Endothelial cell of umbilical vein (primary cell): ENCODE measurements around the gene EPB41L2. TPM values are rescaled to one million over a fixed set of nuclear protein-coding genes. Genes with fewer than 3 reads are reported as not detected.

Experiments
- BruUV-seq: library from RNA; stranded (reverse); fragments of 400-500 nt; replicated peaks from 2 replicates; lab custom pipeline; 2021; lab: Mats Ljungman, UMichigan
- CTCF ChIA-PET: fragments of 300-600, 350-600 bp; sonication (Branson Sonifier 250); formaldehyde crosslinking; loops from one replicate; lab custom pipeline; 2021; ENCODE audit warnings: antibody characterized with exemption, inconsistent platforms; lab: Charles Lee
- POLR2A ChIA-PET: fragments of 300-600, 350-600 bp; sonication (Branson Sonifier 250); formaldehyde crosslinking; loops from one replicate; lab custom pipeline; 2021; ENCODE audit warnings: antibody characterized with exemption, inconsistent platforms; lab: Charles Lee
- DNase-seq: peaks from one replicate; pipeline ENCODE4 v3.0.0-alpha.2; 2011; ENCODE audit warnings: low read depth, low spot score
- FAIRE-seq: peaks from 2 replicates; lab custom pipeline; 2011; peaks lifted over from hg19 to GRCh38; lab: Jason Lieb, UNC
- H2AFZ ChIP-seq: 2 replicates; pipeline ENCODE4 v1.6.0; 2012; ENCODE audit warnings: low read depth, low read length, control low read depth, inconsistent platforms
- H3K27ac ChIP-seq: 2 replicates; pipeline ENCODE4 v1.5.1; 2011; ENCODE audit warnings: low read depth, mild to moderate bottlenecking, control low read depth, low read length, moderate library complexity; ENCODE audit not compliant: insufficient read depth
- H3K27me3 ChIP-seq, 2 experiments: 2 replicates each; pipeline versions ENCODE4 v1.6.0 to v1.6.1; 2011; ENCODE audit warnings: low read length in 2 of 2, mixed read lengths in 1 of 2; ENCODE audit not compliant: control insufficient read depth in 2 of 2, insufficient read depth in 2 of 2
- H3K36me3 ChIP-seq, 2 experiments: 2 replicates in 1 of 2; 3 replicates in 1 of 2; pipeline ENCODE4 v1.5.1; 2011; ENCODE audit warnings: low read length in 2 of 2, mild to moderate bottlenecking in 1 of 2, moderate library complexity in 1 of 2; ENCODE audit not compliant: control insufficient read depth in 2 of 2, insufficient read depth in 2 of 2; ENCODE audit errors: extremely low read depth in 1 of 2
- H3K4me1 ChIP-seq: 3 replicates; pipeline ENCODE4 v1.5.1; 2011; ENCODE audit warnings: mild to moderate bottlenecking, low read length; ENCODE audit not compliant: control insufficient read depth, insufficient read depth; ENCODE audit errors: extremely low read depth
- H3K4me2 ChIP-seq: 2 replicates; pipeline ENCODE4 v1.6.1; 2011; ENCODE audit warnings: low read length, control low read depth, mixed read lengths; ENCODE audit not compliant: insufficient read depth
- H3K4me3 ChIP-seq, 3 experiments: fragments of 200-600 bp in 1 of 3; sonication (generic), shearing (Covaris generic) in 1 of 3; replicated peaks in 1 of 3; 2 replicates each; pipeline ENCODE4 v1.5.1; 2011 to 2016; ENCODE audit warnings: control low read depth in 3 of 3, low read length in 3 of 3, mild to moderate bottlenecking in 2 of 3, inconsistent platforms in 1 of 3, low read depth in 1 of 3, moderate library complexity in 1 of 3; ENCODE audit not compliant: insufficient read depth in 1 of 3
- H3K79me2 ChIP-seq: 2 replicates; pipeline ENCODE4 v1.6.0; 2012; ENCODE audit warnings: low read length, inconsistent platforms; ENCODE audit not compliant: control insufficient read depth, insufficient read depth
- H3K9ac ChIP-seq: replicated peaks from 2 replicates; pipeline ENCODE3; 2011; ENCODE audit warnings: low read length, control low read depth; ENCODE audit not compliant: insufficient read depth; ENCODE audit errors: extremely low read depth
- H3K9me1 ChIP-seq: replicated peaks from 3 replicates; pipeline ENCODE4 v1.6.0; 2011; ENCODE audit warnings: mild to moderate bottlenecking, low read length; ENCODE audit not compliant: control insufficient read depth, insufficient read depth; ENCODE audit errors: extremely low read depth
- H3K9me3 ChIP-seq: replicated peaks from 2 replicates; pipeline ENCODE4 v1.5.1; 2012; ENCODE audit warnings: low read length, inconsistent platforms; ENCODE audit not compliant: control insufficient read depth, insufficient read depth
- H4K20me1 ChIP-seq: replicated peaks from 2 replicates; pipeline ENCODE3; 2011; ENCODE audit warnings: mild to moderate bottlenecking, low read length; ENCODE audit not compliant: control insufficient read depth, insufficient read depth; ENCODE audit errors: extremely low read depth
- EZH2 ChIP-seq: IDR thresholded peaks from 2 replicates; pipeline ENCODE4 v1.6.1; 2012; ENCODE audit warnings: borderline replicate concordance, low read depth, mild to moderate bottlenecking, moderate library complexity, low read length, inconsistent platforms; ENCODE audit not compliant: severe bottlenecking
- FOS ChIP-seq: IDR thresholded peaks from 2 replicates; pipeline ENCODE4 v1.6.1; 2011; ENCODE audit warnings: mild to moderate bottlenecking, low read length, moderate library complexity, borderline replicate concordance; ENCODE audit not compliant: insufficient read depth
- GATA2 ChIP-seq: IDR thresholded peaks from 2 replicates; pipeline ENCODE4 v1.7.0; 2011; ENCODE audit warnings: low read depth, mild to moderate bottlenecking, moderate library complexity, mixed read lengths, low read length; ENCODE audit not compliant: insufficient read length, insufficient read depth
- JUN ChIP-seq: IDR thresholded peaks from 2 replicates; pipeline ENCODE4 v1.6.1; 2011; ENCODE audit warnings: borderline replicate concordance, low read depth; ENCODE audit not compliant: insufficient read length, insufficient read depth
- MYC ChIP-seq: IDR thresholded peaks from one replicate; pipeline ENCODE4 v1.6.1; 2011; ENCODE audit warnings: mild to moderate bottlenecking, low read depth, low read length
- POLR2A ChIP-seq: IDR thresholded peaks from 2 replicates; pipeline ENCODE4 v1.6.1; 2012; ENCODE audit warnings: low read depth, mild to moderate bottlenecking, control low read depth, low read length
- POLR2AphosphoS5 ChIP-seq: IDR thresholded peaks from 2 replicates; pipeline ENCODE4 v1.6.1; 2012; ENCODE audit warnings: low read depth, mild to moderate bottlenecking, control low read depth, low read length, moderate library complexity; ENCODE audit not compliant: insufficient read depth
- dilution Hi-C: fragments of 300-500 bp; cut with MboI; formaldehyde crosslinking; loops from one replicate; pipeline ENCODE4 v1.15.0; 2019; ENCODE audit warnings: low sequenced_read_pairs; ENCODE audit not compliant: extremely low pct_ligation_motif_present
- intact Hi-C: fragments of 100-400 bp; cut with micrococcal nuclease; formaldehyde crosslinking; loops from one replicate; pipeline ENCODE4 v1.10.0; 2022
- polyA plus RNA-seq, 4 experiments: library from polyadenylated mRNA; depleted of rRNA in 3 of 4; stranded (reverse) in 3 of 4; unstranded in 1 of 4; fragments of >200 nt; gene quantifications; 2 replicates each; pipeline versions ENCODE4 v1.2.1 to v1.2.3, GENCODE V29; 2011 to 2012; ENCODE audit warnings: missing spikeins in 1 of 4
- total RNA-seq: library from RNA; stranded (reverse); gene quantifications from 2 replicates; pipeline ENCODE4 v1.2.3, GENCODE V29; 2021
- TF ChIP-seq, protein P1 (sequence below), 2 donors: IDR thresholded peaks; 1 replicate in 1 of 2; 2 replicates in 1 of 2; pipeline ENCODE4 v1.5.1; 2011; ENCODE audit warnings: low read length in 2 of 2, mild to moderate bottlenecking in 2 of 2, moderate library complexity in 2 of 2, control low read depth in 1 of 2, inconsistent platforms in 1 of 2, low read depth in 1 of 2; ENCODE audit not compliant: insufficient read depth in 1 of 2; ENCODE audit errors: extremely low read depth in 1 of 2
- TF ChIP-seq, protein P2 (sequence below): IDR thresholded peaks from 2 replicates; pipeline ENCODE4 v1.6.1; 2011; ENCODE audit not compliant: insufficient read depth, insufficient read length

The EPB41L2 gene
- total and polyA plus RNA-seq, 2 donors (not counting 3 experiments of a cell fraction or from before 2014, with no cell fraction given): 26.5 to 87.7 TPM

DNA sequence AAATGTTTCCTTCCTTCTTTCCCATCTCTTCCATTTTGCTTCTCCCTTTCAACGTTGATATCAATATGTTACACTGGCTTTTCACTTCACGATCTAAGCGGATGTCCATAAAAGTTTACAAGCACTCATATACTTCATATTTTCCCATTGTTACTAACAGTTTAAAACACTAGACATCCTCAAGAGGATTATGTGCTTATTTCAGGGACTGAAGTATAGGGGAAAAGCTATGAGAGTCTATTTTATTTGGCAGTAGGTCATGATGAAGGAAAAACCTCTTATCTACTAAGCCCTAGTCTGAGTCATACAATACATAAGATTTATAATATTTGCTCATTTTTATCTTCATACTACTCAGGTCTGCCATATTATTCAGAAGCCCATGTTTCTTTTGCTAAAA is 20.6 kb upstream of the EPB41L2 start:
- FAIRE-seq (no peak), DNase-seq (no peak)
- H4K20me1 ChIP-seq: no peaks in the 10 kb centered on the region
- no peaks in the 10 kb centered on the region for H3K36me3 ChIP-seq
- no peak overlapping the region for H3K4me3 ChIP-seq
- no TSS peak for BruUV-seq
- H2AFZ ChIP-seq: no peak overlapping the region
- CTCF ChIA-PET: no interaction called here
- H3K27ac ChIP-seq: no peak overlapping the region
- POLR2A ChIA-PET: no interaction called here
- no peaks in the 10 kb centered on the region for H3K79me2 ChIP-seq
- H3K9me3 ChIP-seq: no peaks in the 10 kb centered on the region
- no peaks in the 10 kb centered on the region for H3K4me1 ChIP-seq
- intact Hi-C loops: no loop called here
- dilution Hi-C loops: no loop called here
- no peak for TF ChIP-seq POLR2AphosphoS5
- TF ChIP-seq GATA2: no peak
- TF ChIP-seq EZH2: no peak
- TF ChIP-seq FOS: no peak
- TF ChIP-seq, protein P1, sequence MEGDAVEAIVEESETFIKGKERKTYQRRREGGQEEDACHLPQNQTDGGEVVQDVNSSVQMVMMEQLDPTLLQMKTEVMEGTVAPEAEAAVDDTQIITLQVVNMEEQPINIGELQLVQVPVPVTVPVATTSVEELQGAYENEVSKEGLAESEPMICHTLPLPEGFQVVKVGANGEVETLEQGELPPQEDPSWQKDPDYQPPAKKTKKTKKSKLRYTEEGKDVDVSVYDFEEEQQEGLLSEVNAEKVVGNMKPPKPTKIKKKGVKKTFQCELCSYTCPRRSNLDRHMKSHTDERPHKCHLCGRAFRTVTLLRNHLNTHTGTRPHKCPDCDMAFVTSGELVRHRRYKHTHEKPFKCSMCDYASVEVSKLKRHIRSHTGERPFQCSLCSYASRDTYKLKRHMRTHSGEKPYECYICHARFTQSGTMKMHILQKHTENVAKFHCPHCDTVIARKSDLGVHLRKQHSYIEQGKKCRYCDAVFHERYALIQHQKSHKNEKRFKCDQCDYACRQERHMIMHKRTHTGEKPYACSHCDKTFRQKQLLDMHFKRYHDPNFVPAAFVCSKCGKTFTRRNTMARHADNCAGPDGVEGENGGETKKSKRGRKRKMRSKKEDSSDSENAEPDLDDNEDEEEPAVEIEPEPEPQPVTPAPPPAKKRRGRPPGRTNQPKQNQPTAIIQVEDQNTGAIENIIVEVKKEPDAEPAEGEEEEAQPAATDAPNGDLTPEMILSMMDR (IDR thresholded peaks at IDR 0.05; ENCODE audit: extremely low read depth in 1 of 2, insufficient read depth in 1 of 2, low read depth in 1 of 2, low read length in 2 of 2): no peak
- no peaks in the 10 kb centered on the region for H3K27me3 ChIP-seq
- H3K9ac ChIP-seq: no peak overlapping the region
- no peak overlapping the region for H3K4me2 ChIP-seq
- no peaks in the 10 kb centered on the region for H3K9me1 ChIP-seq

DNA sequence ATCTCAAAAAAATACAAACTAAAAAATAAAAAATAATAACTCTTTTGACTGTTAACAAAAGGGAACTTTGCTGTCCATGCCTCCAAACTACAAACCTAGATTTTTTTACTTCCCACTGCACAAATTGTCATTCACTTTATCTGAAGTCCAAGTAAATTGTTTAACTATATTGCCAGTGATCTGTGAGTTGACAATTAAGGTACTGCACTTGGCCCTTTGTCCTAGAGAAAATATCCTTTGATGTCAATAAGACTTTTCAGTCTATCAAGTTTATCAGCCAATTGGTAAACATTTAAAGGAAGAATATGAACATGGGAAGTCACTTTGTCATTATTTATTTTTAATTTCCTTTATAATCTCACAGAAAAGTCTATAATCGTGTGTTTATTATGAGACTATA is 19.3 kb upstream of the EPB41L2 start:
- no peaks in the 10 kb centered on the region for H3K9me3 ChIP-seq
- H3K27ac ChIP-seq: no peak overlapping the region
- no peaks in the 10 kb centered on the region for H3K36me3 ChIP-seq
- intact Hi-C loops: no loop called here
- no peaks in the 10 kb centered on the region for H3K79me2 ChIP-seq
- H2AFZ ChIP-seq: no peak overlapping the region
- dilution Hi-C loops: no loop called here
- H3K4me3 ChIP-seq: no peak overlapping the region
- FAIRE-seq (no peak), DNase-seq (no peak)
- TF ChIP-seq MYC: no peak
- TF ChIP-seq, protein P1 (IDR thresholded peaks at IDR 0.05; ENCODE audit: extremely low read depth in 1 of 2, insufficient read depth in 1 of 2, low read depth in 1 of 2, low read length in 2 of 2): no peak
- TF ChIP-seq FOS: no peak
- TF ChIP-seq, protein P2, sequence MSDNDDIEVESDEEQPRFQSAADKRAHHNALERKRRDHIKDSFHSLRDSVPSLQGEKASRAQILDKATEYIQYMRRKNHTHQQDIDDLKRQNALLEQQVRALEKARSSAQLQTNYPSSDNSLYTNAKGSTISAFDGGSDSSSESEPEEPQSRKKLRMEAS: no peak
- no peak for TF ChIP-seq POLR2A
- TF ChIP-seq JUN: no peak
- TF ChIP-seq POLR2AphosphoS5: no peak
- TF ChIP-seq EZH2: no peak
- TF ChIP-seq GATA2: no peak
- H3K9me1 ChIP-seq: no peaks in the 10 kb centered on the region
- ChIA-PET CTCF (no interaction called here), POLR2A (no interaction called here)
- no peaks in the 10 kb centered on the region for H3K27me3 ChIP-seq
- H3K9ac ChIP-seq: no peak overlapping the region
- BruUV-seq: no TSS peak
- H4K20me1 ChIP-seq: no peaks in the 10 kb centered on the region
- H3K4me2 ChIP-seq: no peak overlapping the region
- H3K4me1 ChIP-seq: no peaks in the 10 kb centered on the region
